HG02973 (cell line): ENCODE results near the gene CELF5.

Experiments
- ATAC-seq: cut with Tn5 transposase; IDR thresholded peaks from one replicate; pipeline ENCODE4 v1.9.1; 2021; ENCODE audit warnings: moderate library complexity; ENCODE audit not compliant: unreplicated experiment

Gene CELF5

GRCh38 chr19:3224346-3225168, at the start of gene CELF5:
CELF5 (plus strand) TSS chr19:3224661; CDS start chr19:3224740, 79 bp downstream.
- no peak for ATAC-seq

- ATAC-seq = no peak
These were observed 48.4 kb upstream of the CELF5 start for GRCh38 chr19:3175781-3176714.

GRCh38 chr19:3176715-3177501, 47.6 kb upstream of the CELF5 start:
- no peak for ATAC-seq

- ATAC-seq = peak; percentile 35
These were observed 46.0 kb upstream of the CELF5 start, which contains the start of gene S1PR4 for GRCh38 chr19:3178377-3178972. S1PR4 (plus strand) TSS chr19:3178769; CDS start chr19:3178793, 24 bp downstream.

- ATAC-seq = no peak
These were observed 45.3 kb upstream of the CELF5 start for GRCh38 chr19:3178973-3179738.

- ATAC-seq = no peak
These were observed 44.6 kb upstream of the CELF5 start for GRCh38 chr19:3179739-3180293.

GRCh38 chr19:3183721-3184641, 40.5 kb upstream of the CELF5 start:
- no peak for ATAC-seq

GRCh38 chr19:3184847-3185460, 39.5 kb upstream of the CELF5 start:
- ATAC-seq = no peak

GRCh38 chr19:3185461-3186159, 38.9 kb upstream of the CELF5 start, which contains the start of gene NCLN:
NCLN (plus strand) TSS chr19:3185930; CDS start chr19:3186031, 101 bp downstream.
- peak; percentile 61 for ATAC-seq

GRCh38 chr19:3186160-3186688, 38.2 kb upstream of the CELF5 start:
- no peak for ATAC-seq

- no peak for ATAC-seq
These were observed 37.4 kb upstream of the CELF5 start for GRCh38 chr19:3186891-3187661.

- no peak for ATAC-seq
These were observed 36.6 kb upstream of the CELF5 start for GRCh38 chr19:3187662-3188511.

GRCh38 chr19:3188627-3189596, 35.5 kb upstream of the CELF5 start:
- ATAC-seq = no peak
